OCI-LY3 (cell line): ENCODE measurements around the gene DDX5.

Experiments
- H2AFZ ChIP-seq: fragments of 200-600, 300-600 bp; shearing (Covaris generic); 2 replicates; pipeline ENCODE4 v1.6.0; 2014; ENCODE audit warnings: antibody characterized with exemption, low read depth, low read length
- H3K27ac ChIP-seq: fragments of 200-600, 300-600 bp; sonication (generic); 2 replicates; pipeline ENCODE4 v1.5.1; 2014; ENCODE audit warnings: mild to moderate bottlenecking, low read length, moderate library complexity, mixed read lengths
- H3K27me3 ChIP-seq: fragments of 200-600, 300-600 bp; sonication (generic); 2 replicates; pipeline ENCODE4 v1.6.1; 2014; ENCODE audit warnings: low read depth, low read length, mixed read lengths
- H3K36me3 ChIP-seq: fragments of 200-600, 300-600 bp; sonication (generic); replicated peaks from 2 replicates; pipeline ENCODE3; 2014; ENCODE audit warnings: low read depth, low read length, mixed read lengths
- H3K4me1 ChIP-seq: fragments of 300-600, 200-600 bp; sonication (generic); 2 replicates; pipeline ENCODE4 v1.6.1; 2014; ENCODE audit warnings: low read length, mixed read lengths
- H3K4me2 ChIP-seq: fragments of 200-600, 300-600 bp; sonication (generic); 2 replicates; pipeline ENCODE4 v1.6.1; 2014; ENCODE audit warnings: low read length, mixed read lengths
- H3K4me3 ChIP-seq: fragments of 300-600, 200-600 bp; sonication (generic); 2 replicates; pipeline ENCODE4 v1.5.1; 2014; ENCODE audit warnings: antibody characterized with exemption, mild to moderate bottlenecking, low read length, moderate library complexity
- H3K79me2 ChIP-seq: fragments of 300-600, 200-600 bp; shearing (Covaris generic); 2 replicates; pipeline ENCODE4 v1.6.1; 2014; ENCODE audit warnings: mild to moderate bottlenecking, low read length, mixed read lengths
- H3K9ac ChIP-seq: fragments of 300-600, 200-600 bp; shearing (Covaris generic); 2 replicates; pipeline ENCODE4 v1.6.0; 2014; ENCODE audit warnings: mild to moderate bottlenecking, low read length, moderate library complexity
- H3K9me3 ChIP-seq: fragments of 200-600, 300-600 bp; shearing (Covaris generic); 2 replicates; pipeline ENCODE4 v1.6.1; 2014; ENCODE audit warnings: low read length, mixed read lengths; ENCODE audit not compliant: insufficient read depth
- H4K20me1 ChIP-seq: fragments of 200-600, 300-600 bp; sonication (generic); 2 replicates; pipeline ENCODE4 v1.6.1; 2016; ENCODE audit warnings: low read length, mixed read lengths; ENCODE audit not compliant: insufficient read depth
- EZH2phosphoT487 ChIP-seq: fragments of 200-600 bp; shearing (Covaris generic); IDR thresholded peaks from 2 replicates; pipeline ENCODE4 v1.6.1; 2018; ENCODE audit warnings: antibody characterized with exemption, mixed run types, low read depth
- TF ChIP-seq, protein P1 (sequence below): fragments of 200-600, 300-600 bp; sonication (generic); IDR thresholded peaks from 2 replicates; pipeline ENCODE4 v1.5.1; 2014; ENCODE audit warnings: antibody characterized with exemption, low read length, low read depth

Gene DDX5

DNA sequence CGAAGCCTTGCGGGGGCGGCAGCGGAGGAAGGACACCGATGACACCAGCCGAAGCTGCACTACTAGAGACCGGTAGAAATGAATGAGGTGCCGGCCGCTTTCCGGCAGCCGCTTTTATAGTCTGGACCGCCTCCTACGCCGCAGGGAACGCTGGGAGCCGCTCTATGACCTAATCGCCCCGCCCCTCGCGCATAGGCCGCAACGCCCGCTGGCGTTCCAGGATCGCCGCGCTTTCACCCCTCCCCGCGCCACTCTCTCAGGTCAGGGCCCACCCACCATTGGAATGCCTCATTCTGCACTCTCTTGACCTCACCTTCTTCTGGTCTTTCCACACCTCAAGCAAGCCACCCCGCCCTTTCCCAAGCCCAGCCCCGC is at the start of gene DDX5:
Gene DDX5, minus strand, starts transcription at position 89 of the 375 bp plus-strand sequence. CDS start 170 bp downstream, outside the sequence.
- Histone ChIP-seq H3K36me3 (peaks cover 53% of the 10 kb centered on the region), H2AFZ (peak within 1 kb of the TSS; percentile 17), H3K9ac (peak within 1 kb of the TSS; percentile 99), H4K20me1 (peaks cover 26% of the 10 kb centered on the region), H3K4me2 (peak within 1 kb of the TSS; percentile 92), H3K27me3 (no peaks in the 10 kb centered on the region), H3K79me2 (peaks cover 82% of the 10 kb centered on the region), H3K4me3 (peak within 1 kb of the TSS; percentile 92), H3K9me3 (no peaks in the 10 kb centered on the region), H3K4me1 (peaks cover 18% of the 10 kb centered on the region), H3K27ac (peak within 1 kb of the TSS; percentile 80)
- TF ChIP-seq EZH2phosphoT487 = no peak
- TF ChIP-seq, protein P1, sequence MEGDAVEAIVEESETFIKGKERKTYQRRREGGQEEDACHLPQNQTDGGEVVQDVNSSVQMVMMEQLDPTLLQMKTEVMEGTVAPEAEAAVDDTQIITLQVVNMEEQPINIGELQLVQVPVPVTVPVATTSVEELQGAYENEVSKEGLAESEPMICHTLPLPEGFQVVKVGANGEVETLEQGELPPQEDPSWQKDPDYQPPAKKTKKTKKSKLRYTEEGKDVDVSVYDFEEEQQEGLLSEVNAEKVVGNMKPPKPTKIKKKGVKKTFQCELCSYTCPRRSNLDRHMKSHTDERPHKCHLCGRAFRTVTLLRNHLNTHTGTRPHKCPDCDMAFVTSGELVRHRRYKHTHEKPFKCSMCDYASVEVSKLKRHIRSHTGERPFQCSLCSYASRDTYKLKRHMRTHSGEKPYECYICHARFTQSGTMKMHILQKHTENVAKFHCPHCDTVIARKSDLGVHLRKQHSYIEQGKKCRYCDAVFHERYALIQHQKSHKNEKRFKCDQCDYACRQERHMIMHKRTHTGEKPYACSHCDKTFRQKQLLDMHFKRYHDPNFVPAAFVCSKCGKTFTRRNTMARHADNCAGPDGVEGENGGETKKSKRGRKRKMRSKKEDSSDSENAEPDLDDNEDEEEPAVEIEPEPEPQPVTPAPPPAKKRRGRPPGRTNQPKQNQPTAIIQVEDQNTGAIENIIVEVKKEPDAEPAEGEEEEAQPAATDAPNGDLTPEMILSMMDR = no peak

DNA sequence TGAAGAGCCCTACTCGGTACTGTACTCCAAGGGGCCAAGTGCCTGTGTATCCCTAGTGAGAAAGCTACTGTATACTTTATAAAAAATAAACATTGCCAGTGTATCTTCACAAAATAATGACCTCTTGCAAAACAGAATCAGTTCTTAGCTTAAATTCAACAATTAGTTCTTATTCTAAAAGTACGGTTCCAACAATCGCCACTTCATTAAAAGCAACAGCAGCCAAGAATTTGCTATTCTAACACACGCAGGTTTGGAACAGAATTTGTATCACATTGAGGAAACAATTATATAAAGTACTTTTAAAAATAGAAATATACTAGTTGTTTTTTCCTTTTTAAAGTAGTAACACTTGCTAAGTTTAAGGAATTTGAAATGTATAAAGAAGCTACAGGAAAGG is 49.2 kb upstream of the DDX5 start:
- no peak overlapping the region for H3K4me3 ChIP-seq
- H3K9ac ChIP-seq = no peak overlapping the region
- no peaks in the 10 kb centered on the region for H3K27me3 ChIP-seq
- no peak overlapping the region for H3K4me2 ChIP-seq
- no peaks in the 10 kb centered on the region for H4K20me1 ChIP-seq
- no peaks in the 10 kb centered on the region for H3K4me1 ChIP-seq
- H3K79me2 ChIP-seq = no peaks in the 10 kb centered on the region
- TF ChIP-seq, protein P1 = no peak
- no peak for TF ChIP-seq EZH2phosphoT487
- peaks cover 8% of the 10 kb centered on the region for H3K36me3 ChIP-seq
- H2AFZ ChIP-seq = no peak overlapping the region
- H3K27ac ChIP-seq = no peak overlapping the region
- H3K9me3 ChIP-seq = no peaks in the 10 kb centered on the region

DNA sequence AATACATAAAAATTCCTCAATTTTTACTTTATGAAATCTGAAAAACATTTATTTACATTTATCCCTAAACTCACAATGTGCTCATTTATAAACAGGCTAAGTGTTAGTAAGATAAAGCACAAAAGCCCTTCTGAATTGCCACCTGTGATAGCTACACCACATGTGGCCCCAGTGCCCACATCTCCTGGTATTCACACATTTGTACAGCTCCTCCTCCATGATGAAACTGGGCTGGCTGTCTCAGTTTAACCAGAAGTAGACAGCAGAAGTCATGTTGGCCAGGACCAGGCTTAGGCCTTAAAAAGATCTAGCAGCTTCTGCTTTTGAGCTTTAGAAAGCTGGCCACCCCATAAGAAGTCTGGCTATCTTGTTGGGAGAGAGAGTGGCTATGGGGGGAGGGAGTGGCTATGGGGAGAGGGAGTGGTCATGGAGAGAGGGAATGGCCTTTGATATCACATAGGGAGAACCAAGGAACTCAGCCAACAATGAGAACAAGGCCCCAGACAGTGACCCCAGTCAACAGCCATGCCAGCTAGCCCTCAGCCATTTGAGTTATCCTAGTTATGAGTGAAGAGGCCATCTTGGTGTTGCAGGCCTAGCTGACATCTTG is 48.0 kb upstream of the DDX5 start:
- Histone ChIP-seq H3K4me1 (no peaks in the 10 kb centered on the region), H3K9ac (no peak overlapping the region), H3K4me3 (no peak overlapping the region), H3K27ac (no peak overlapping the region), H3K79me2 (no peaks in the 10 kb centered on the region), H3K4me2 (no peak overlapping the region), H3K27me3 (no peaks in the 10 kb centered on the region), H3K9me3 (no peaks in the 10 kb centered on the region), H3K36me3 (peaks cover 8% of the 10 kb centered on the region), H4K20me1 (no peaks in the 10 kb centered on the region), H2AFZ (no peak overlapping the region)
- TF ChIP-seq, protein P1 = no peak
- no peak for TF ChIP-seq EZH2phosphoT487

DNA sequence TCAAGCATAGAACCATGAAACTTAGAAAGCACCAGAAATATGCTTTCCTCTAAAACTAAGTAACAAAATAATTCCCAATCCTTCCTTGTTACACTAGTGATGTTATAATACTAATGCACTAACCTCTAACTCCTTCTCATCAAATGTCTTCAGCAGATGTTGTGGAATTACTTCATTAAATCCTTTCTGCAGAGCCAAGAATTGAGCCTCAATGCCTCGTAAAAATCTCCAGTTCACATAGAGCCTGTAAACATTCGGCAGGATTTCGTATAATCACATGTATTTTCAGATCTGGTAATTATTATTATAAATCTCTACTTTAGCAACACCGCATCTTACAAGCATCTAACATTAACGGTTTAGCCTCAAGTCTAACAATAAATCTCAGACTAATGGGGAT is 45.4 kb upstream of the DDX5 start:
- Histone ChIP-seq H3K4me1 (no peaks in the 10 kb centered on the region), H3K9ac (no peak overlapping the region), H3K36me3 (peaks cover 7% of the 10 kb centered on the region), H3K4me3 (no peak overlapping the region), H3K27ac (no peak overlapping the region), H4K20me1 (no peaks in the 10 kb centered on the region), H3K4me2 (no peak overlapping the region), H3K27me3 (no peaks in the 10 kb centered on the region), H3K9me3 (no peaks in the 10 kb centered on the region), H3K79me2 (no peaks in the 10 kb centered on the region), H2AFZ (no peak overlapping the region)
- TF ChIP-seq EZH2phosphoT487 = no peak
- TF ChIP-seq, protein P1 = no peak
